Esophagus (tissue), 2 donors: Measurements from ENCODE around the gene RAB6B. TPM values are rescaled to one million over a fixed set of nuclear protein-coding genes. Genes with fewer than 3 reads are reported as not detected.
A peak's percentile ranks its signal among the peaks of the same experiment; 100 is the strongest.

ENCODE experiments used
- H3K27ac ChIP-seq, 2 donors: one replicate each; pipeline ENCODE4 v1.5.1; 2013; ENCODE audit warnings: low read depth in 2 of 2, mild to moderate bottlenecking in 2 of 2, inconsistent platforms in 1 of 2, low read length in 1 of 2, moderate library complexity in 1 of 2
- H3K27me3 ChIP-seq, 2 donors: one replicate each; pipeline ENCODE4 v1.6.1; 2013; ENCODE audit warnings: low read length in 2 of 2, control low read depth in 1 of 2, mild to moderate bottlenecking in 1 of 2; ENCODE audit not compliant: insufficient read depth in 2 of 2, control insufficient read depth in 1 of 2
- H3K36me3 ChIP-seq, 2 donors: one replicate each; pipeline ENCODE4 v1.6.1; 2013; ENCODE audit warnings: low read length in 1 of 2; ENCODE audit not compliant: control insufficient read depth in 2 of 2, insufficient read depth in 2 of 2
- H3K4me1 ChIP-seq, 2 donors: one replicate each; pipeline ENCODE4 v1.6.1; 2013; ENCODE audit warnings: low read length in 1 of 2; ENCODE audit not compliant: control insufficient read depth in 2 of 2, insufficient read depth in 2 of 2
- H3K4me3 ChIP-seq, 2 donors: one replicate each; pipeline ENCODE4 v1.5.1; 2013; ENCODE audit warnings: low read length in 2 of 2, mild to moderate bottlenecking in 2 of 2, low read depth in 1 of 2, moderate library complexity in 1 of 2
- H3K9me3 ChIP-seq, 2 donors: one replicate each; pipeline ENCODE4 v1.6.1; 2013; ENCODE audit warnings: mild to moderate bottlenecking in 2 of 2, low read depth in 1 of 2, low read length in 1 of 2, moderate library complexity in 1 of 2; ENCODE audit not compliant: control insufficient read depth in 2 of 2, insufficient read depth in 1 of 2
- WGBS, 2 donors: extraction: QIAGEN DNeasy Blood & Tissue Kit; methylation state at CpG; one replicate each; pipeline ENCODE4 v1.1.7; 2013; 5-methylcytosine and 5-hydroxymethylcytosine counted together
- polyA plus RNA-seq, 2 donors: library from polyadenylated mRNA; stranded (reverse); fragments of 200-250 nt; gene quantifications; one replicate each; pipeline ENCODE4 v1.2.3, GENCODE V29; 2013
- donor health status: healthy with polysubstance abuse.
- donor health status: Bipolar disorder and iron deficiency.

Gene RAB6B
- polyA plus RNA-seq = 1 to 10 TPM in 1 of 2 donors, under 1 TPM in 1; 0.57 to 1.3 TPM

DNA sequence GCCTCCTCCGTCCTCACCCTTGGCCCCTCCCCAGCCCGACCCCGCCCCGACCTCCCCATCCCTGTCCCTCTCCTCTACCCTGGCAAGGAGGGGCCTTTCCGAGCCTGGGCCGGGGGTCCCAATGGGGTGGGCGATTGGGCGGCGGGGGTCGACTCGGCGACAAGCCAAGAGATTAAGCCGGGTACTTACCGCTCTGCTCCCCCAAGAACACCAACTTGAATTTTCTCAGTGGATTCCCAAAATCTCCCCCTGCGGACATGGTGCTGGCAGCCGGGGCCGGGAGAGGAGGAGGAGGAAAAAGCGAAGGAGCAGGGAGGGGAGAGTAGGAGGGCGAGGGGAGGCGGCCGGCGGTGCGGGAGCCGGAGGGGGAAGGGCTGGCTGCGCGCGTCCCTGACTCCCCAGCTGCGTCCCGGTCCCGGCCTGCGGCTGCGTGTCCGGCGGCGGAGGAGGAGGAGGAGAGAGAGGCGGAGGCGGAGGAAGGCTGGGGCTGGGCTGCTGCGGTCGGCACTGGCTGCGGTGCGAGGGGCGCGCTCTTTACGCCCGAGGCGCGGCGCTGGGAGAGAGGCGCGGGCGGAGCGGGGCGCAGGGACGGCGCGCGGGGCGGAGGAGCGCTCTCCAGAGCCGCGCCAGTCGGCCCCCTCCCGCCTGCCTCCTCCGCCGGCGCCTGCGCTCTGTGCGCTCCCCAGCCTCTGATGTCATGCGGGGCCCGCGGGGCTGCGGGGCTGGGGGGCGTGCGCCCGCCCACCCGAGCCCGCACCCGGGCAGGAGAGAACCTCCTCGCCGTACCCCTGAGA is at the start of gene RAB6B:
TSS of gene RAB6B (minus strand) at position 675 of the 794 bp plus-strand sequence. CDS start at position 259, 416 bp downstream.
- WGBS, 2 donors = 0 to 1% methylated on average over 68 to 80 of the region's 80 CpGs
- Histone ChIP-seq H3K9me3 (no peaks in the 10 kb centered on the region), H3K27ac (no peak within 1 kb of the TSS), H3K4me1 (peaks cover 4 to 6% of the 10 kb centered on the region in 2 donors), H3K27me3 (no peaks in the 10 kb centered on the region), H3K36me3 (no peaks in the 10 kb centered on the region), H3K4me3 (peak within 1 kb of the TSS; percentile 68 to 69)

DNA sequence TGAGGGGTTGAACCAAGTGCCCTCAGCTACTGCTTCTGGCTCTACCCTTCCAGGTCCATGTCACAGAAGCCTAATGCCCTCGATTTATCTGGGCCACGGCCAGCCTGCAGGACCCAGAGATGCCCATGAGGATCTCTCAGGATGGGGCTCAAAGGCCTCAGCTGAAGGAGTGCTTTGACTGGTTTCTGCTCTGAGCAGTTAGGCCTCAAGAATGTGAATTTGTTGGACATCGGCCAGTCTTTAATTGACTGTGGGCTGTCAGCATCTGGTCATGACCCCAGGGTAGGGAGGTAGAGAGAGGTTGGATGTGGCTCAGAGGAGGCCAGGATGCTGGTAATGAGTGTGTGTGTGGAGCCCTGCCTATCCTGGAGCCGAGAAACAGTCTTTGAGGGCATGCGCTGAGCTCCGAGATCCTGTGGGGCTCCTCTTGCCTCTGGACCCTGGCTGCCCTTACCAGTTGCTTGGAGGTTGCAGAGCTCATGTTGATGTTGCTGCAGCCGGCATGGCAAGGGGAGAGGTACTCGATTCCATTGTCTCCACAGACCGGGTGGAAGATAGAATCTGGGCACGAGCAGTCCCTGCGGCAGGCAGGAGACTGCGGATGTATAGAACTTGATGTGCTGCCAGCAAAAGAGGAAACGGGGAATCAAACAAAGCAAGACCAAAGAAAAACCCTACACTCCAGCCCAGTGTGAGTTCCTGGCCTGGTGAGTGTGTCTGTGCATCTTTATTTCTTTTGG is 49.1 kb upstream of the RAB6B start:
- H3K4me1 ChIP-seq = peaks cover 0 to 25% of the 10 kb centered on the region in 2 donors
- 36 to 49% methylated on average over 13 of the region's 13 CpGs for WGBS, 2 donors

DNA sequence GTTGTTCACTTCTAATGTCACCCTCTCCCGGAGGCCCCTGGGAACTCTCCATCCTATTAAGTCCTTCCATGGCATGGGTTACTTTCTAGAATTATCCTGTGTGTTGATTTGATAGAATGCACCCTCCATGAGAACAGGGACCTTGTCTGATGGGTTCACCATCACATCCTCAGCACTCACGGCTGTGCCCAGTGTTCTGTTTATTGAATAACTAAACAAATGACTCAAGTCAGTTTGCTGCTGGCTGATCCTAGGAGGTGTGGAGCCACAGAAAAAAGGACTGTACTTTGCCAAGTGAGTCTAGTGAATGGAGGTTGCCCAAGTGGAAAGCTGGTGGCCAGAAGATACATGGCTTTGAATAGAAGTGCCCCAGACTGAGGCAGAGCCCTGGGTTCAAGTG is 48.5 kb upstream of the RAB6B start:
- 39 to 40% methylated on average over 2 of the region's 2 CpGs for WGBS, 2 donors

More for the DNA sequence above, 49.1 kb upstream of the RAB6B start:
- Histone ChIP-seq H3K27ac (peak overlapping the region; percentile 53 to 58), H3K36me3 (no peaks in the 10 kb centered on the region), H3K4me3 (no peak overlapping the region), H3K9me3 (no peaks in the 10 kb centered on the region), H3K27me3 (no peaks in the 10 kb centered on the region)

DNA sequence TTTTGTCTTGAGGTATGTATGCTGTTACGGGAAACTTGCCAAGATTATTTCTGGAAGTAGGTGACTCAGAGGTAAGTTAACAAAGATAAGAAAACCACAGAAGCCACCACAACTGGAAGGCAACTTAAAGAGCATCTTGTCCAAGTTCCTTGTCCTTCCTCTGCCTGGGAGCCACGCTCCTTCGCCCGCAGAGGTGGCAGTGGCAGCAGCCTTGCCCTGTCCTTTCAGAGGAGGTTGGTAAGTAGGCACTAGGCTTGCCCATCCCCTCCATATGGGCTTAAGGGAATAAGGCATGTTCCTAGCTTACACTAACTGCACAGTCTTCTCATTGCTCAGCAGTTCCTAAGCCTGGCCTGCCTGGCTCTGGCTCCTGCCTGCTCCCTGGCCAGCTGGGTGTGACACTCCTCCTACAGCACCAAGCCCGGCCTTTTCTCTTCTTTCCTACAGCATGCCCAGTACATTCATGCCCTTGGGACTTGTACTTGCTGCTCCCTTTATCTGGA is 48.0 kb upstream of the RAB6B start:
- WGBS, 2 donors = 44 to 62% methylated on average over 5 of the region's 5 CpGs
- H3K4me3 ChIP-seq = no peak overlapping the region
- peak overlapping the region; percentile 58 to 74 for H3K27ac ChIP-seq
- H3K4me1 ChIP-seq = peaks cover 3 to 20% of the 10 kb centered on the region in 2 donors
- H3K36me3 ChIP-seq = no peaks in the 10 kb centered on the region
- H3K27me3 ChIP-seq = no peaks in the 10 kb centered on the region
- no peaks in the 10 kb centered on the region for H3K9me3 ChIP-seq

More for the DNA sequence above, 48.5 kb upstream of the RAB6B start:
- peaks cover 2 to 24% of the 10 kb centered on the region in 2 donors for H3K4me1 ChIP-seq
- H3K27ac ChIP-seq = peak overlapping the region; percentile 53 to 58
- no peaks in the 10 kb centered on the region for H3K9me3 ChIP-seq
- H3K27me3 ChIP-seq = no peaks in the 10 kb centered on the region
- no peaks in the 10 kb centered on the region for H3K36me3 ChIP-seq
- H3K4me3 ChIP-seq = no peak overlapping the region

DNA sequence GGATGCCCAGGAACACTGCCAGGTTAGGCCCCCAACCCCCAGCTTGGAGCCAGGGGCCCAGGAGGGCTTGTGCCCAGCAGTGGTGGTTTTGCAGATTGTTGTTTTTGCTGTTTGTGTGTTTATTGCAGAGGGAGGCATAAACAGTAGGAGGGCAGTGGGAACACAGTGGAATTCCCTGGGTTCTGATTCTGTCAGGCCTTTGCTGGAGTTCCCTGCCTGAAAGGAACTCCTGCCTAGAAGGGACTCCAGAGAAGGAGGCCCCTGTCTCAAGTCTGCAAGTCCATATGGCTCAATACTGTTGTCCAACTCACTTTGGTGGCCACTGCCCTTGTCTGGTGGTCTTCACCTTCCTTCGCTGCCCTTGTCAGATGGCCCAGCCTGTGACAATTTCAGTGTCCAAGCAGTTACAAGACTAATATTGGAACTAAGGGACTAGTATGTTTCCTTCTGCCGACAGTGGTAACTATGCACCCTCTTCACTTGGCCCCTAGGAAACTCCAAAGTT is 47.4 kb upstream of the RAB6B start:
- Histone ChIP-seq H3K27me3 (no peaks in the 10 kb centered on the region), H3K4me1 (peaks cover 3 to 17% of the 10 kb centered on the region in 2 donors), H3K4me3 (no peak overlapping the region), H3K36me3 (no peaks in the 10 kb centered on the region), H3K9me3 (no peaks in the 10 kb centered on the region), H3K27ac (peak overlapping the region; percentile 14 to 17)
- 88 to 90% methylated on average over 2 of the region's 2 CpGs for WGBS, 2 donors

DNA sequence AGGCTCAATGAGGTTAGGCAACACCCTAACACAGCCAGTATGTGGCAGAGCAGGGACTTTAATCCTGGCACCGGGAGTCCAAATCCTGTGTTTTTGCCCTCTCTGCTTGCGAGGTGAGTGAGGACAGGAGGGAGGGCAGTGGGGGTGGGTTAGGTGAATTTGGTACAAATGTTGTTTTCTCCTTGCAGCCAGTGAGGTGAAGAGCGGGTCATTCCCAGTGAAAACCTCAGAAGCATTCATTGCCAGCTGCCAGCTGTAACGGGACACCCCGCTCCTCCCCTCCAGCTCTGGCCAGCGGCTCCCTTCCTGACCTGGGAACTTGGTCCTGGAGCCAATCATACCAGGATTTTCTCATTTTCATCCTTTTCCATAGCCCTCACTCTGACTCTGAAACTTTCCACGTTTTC is 45.7 kb upstream of the RAB6B start:
- Histone ChIP-seq H3K27ac (no peak overlapping the region), H3K4me3 (no peak overlapping the region), H3K9me3 (no peaks in the 10 kb centered on the region), H3K36me3 (no peaks in the 10 kb centered on the region), H3K27me3 (no peaks in the 10 kb centered on the region), H3K4me1 (peaks cover 3 to 17% of the 10 kb centered on the region in 2 donors)
- WGBS, 2 donors = 75% methylated on average over 7 of the region's 7 CpGs

DNA sequence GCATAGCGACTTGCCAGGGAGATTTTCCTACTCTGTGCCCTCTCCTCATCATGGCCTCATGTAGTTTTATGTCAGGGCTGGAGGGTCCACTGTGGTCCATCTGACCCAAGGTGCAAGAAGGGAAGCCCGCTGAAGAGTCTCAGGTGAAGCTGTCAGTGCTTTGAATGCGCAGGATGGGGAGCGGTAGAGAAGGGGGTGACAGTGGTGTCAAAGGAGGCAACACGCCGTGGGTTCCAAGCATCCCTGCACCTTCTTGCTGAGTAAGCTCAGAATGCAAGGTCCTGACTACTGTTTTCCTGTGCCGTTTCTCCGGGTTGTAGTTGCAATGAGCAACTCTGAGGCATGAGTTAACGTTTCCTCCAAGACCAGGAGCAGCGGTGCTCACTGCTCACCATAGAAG is 44.9 kb upstream of the RAB6B start:
- Histone ChIP-seq H3K27me3 (no peaks in the 10 kb centered on the region), H3K36me3 (no peaks in the 10 kb centered on the region), H3K4me1 (peaks cover 3 to 17% of the 10 kb centered on the region in 2 donors), H3K4me3 (no peak overlapping the region), H3K27ac (no peak overlapping the region), H3K9me3 (no peaks in the 10 kb centered on the region)
- WGBS, 2 donors = 86 to 94% methylated on average over 10 of the region's 10 CpGs

DNA sequence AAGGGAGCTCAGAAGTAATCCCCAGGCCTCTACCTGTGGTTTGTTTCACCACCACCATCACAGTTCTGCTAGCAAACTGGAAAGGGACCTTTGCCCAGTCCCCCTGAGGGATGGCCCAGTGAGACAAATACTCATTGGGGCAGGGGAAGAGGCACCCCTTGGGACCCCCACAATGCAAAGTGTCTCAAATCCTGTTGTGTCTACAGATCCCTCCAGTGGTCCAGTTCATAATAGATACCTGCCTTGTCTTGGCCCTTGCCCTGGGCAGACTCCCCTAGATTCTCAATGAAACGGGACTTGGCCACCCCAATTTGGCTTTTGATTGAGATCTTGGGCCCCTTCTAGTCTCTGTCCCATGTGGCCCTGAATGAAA is 43.8 kb upstream of the RAB6B start:
- WGBS, 2 donors = 82 to 86% methylated on average over 1 of the region's 1 CpG
- Histone ChIP-seq H3K9me3 (no peaks in the 10 kb centered on the region), H3K4me3 (no peak overlapping the region), H3K36me3 (no peaks in the 10 kb centered on the region), H3K27me3 (no peaks in the 10 kb centered on the region), H3K4me1 (peaks cover 3 to 9% of the 10 kb centered on the region in 2 donors), H3K27ac (no peak overlapping the region)

DNA sequence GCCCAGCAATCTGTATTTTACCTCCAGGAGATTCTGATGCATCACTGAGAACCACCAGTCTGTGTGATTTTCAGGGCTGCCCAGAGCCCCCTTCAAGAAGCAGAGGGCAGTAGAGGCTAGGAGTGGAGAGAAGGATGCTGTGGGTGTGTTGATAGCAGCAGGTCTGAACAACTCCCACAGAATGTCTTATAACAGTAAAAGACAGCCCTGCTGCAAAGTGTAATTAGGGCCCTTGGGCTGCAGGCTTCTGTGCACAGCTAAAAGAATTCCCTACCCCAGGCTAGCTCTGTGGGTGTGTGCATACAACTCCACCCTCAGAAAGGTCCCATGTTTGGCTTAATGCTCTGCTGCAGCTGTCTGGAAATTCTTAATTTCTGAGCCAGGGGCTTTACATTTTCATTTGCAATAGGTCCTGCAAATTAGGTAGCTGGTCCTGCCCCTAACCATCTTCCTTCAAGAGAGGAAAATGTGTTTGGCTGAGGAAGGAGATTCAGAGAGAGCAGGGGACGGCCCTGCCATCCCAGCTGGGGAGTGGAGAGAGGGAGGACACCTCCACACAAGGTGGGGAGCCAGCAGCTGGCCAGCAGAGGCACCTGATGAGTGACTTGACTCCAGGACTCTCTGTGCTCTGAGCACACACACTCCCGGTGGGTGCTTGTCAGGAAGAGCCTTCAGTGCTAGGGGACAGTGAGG is 43.2 kb upstream of the RAB6B start:
- Histone ChIP-seq H3K4me1 (peaks cover 3% of the 10 kb centered on the region in 2 donors), H3K9me3 (no peaks in the 10 kb centered on the region), H3K36me3 (no peaks in the 10 kb centered on the region), H3K27ac (no peak overlapping the region), H3K27me3 (no peaks in the 10 kb centered on the region), H3K4me3 (no peak overlapping the region)
- 37 to 66% methylated on average over 2 of the region's 2 CpGs for WGBS, 2 donors
